GM12872 (cell line): ENCODE data around the gene PRUNE1.

ENCODE experiments used
- CTCF ChIP-seq: IDR thresholded peaks from 3 replicates; pipeline ENCODE4 v1.5.1; 2011; ENCODE audit warnings: low read depth, mild to moderate bottlenecking, low read length, moderate library complexity; ENCODE audit not compliant: insufficient read depth

Gene PRUNE1

GRCh38 chr1:150997126-150997872, 10.9 kb upstream of the PRUNE1 start:
- TF ChIP-seq CTCF: no peak

GRCh38 chr1:150997949-150998348, 10.3 kb upstream of the PRUNE1 start:
- no peak for TF ChIP-seq CTCF

- no peak for TF ChIP-seq CTCF
Measured at GRCh38 chr1:150999051-150999674, 9.1 kb upstream of the PRUNE1 start.

GRCh38 chr1:150999926-151000325, 8.3 kb upstream of the PRUNE1 start:
- TF ChIP-seq CTCF: no peak

- no peak for TF ChIP-seq CTCF
Measured at GRCh38 chr1:151000408-151000807, 7.8 kb upstream of the PRUNE1 start.

GRCh38 chr1:151001602-151002001, 6.6 kb upstream of the PRUNE1 start:
- no peak for TF ChIP-seq CTCF

GRCh38 chr1:151002051-151002450, 6.2 kb upstream of the PRUNE1 start:
- no peak for TF ChIP-seq CTCF
